Activated CD8-positive, alpha-beta T cell treated with anti-CD3 and anti-CD28 coated beads for 36 hours (primary cell): Measurements from ENCODE around the gene DEPDC5. TPM values are rescaled to one million over a fixed set of nuclear protein-coding genes. Genes with fewer than 3 reads are reported as not detected.

Source experiments
- ATAC-seq: fragments of 200-7000 bp; cut with Tn5 transposase; one replicate; pipeline ENCODE4 v1.10.0; 2021; ENCODE audit warnings: mild to moderate bottlenecking, moderate library complexity
- CTCF ChIA-PET: fragments of 350-600 bp; sonication (Branson Sonifier 250); formaldehyde crosslinking; loops from one replicate; lab custom pipeline; 2021; ENCODE audit warnings: antibody characterized with exemption; lab: Charles Lee
- POLR2A ChIA-PET: fragments of 350-600 bp; sonication (Branson Sonifier 250); formaldehyde crosslinking; loops from one replicate; lab custom pipeline; 2021; ENCODE audit warnings: antibody characterized with exemption; lab: Charles Lee
- DNase-seq: peaks from one replicate; pipeline ENCODE4 v3.0.0-alpha.2; 2020
- H3K27ac Mint-ChIP-seq: one replicate; pipeline ENCODE4 v1.8.0; 2021; ENCODE audit warnings: mild to moderate bottlenecking, mixed read lengths
- H3K27me3 Mint-ChIP-seq: one replicate; pipeline ENCODE4 v1.8.0; 2021; ENCODE audit warnings: mixed read lengths
- H3K36me3 Mint-ChIP-seq: one replicate; pipeline ENCODE4 v1.8.0; 2021; ENCODE audit warnings: low read depth, mixed read lengths
- H3K4me1 Mint-ChIP-seq: one replicate; pipeline ENCODE4 v1.8.0; 2021; ENCODE audit warnings: low read depth, mixed read lengths
- H3K4me3 Mint-ChIP-seq: one replicate; pipeline ENCODE4 v1.8.0; 2021; ENCODE audit warnings: mild to moderate bottlenecking, moderate library complexity, mixed read lengths
- H3K9me3 Mint-ChIP-seq: one replicate; pipeline ENCODE4 v1.8.0; 2021; ENCODE audit warnings: mixed read lengths
- intact Hi-C: fragments of 100-400 bp; cut with micrococcal nuclease; formaldehyde crosslinking; loops from one replicate; pipeline ENCODE4 v1.10.0; 2022
- total RNA-seq, 2 experiments: library from RNA; stranded (reverse); gene quantifications; one replicate each; pipeline ENCODE4 v1.2.3, GENCODE V29; 2021
- TF ChIP-seq, protein P1 (sequence below): fragments of 200-600 bp; IDR thresholded peaks from one replicate; pipeline ENCODE4 v1.8.0; 2022; ENCODE audit warnings: antibody characterized with exemption, mild to moderate bottlenecking

DEPDC5 gene
- total RNA-seq, 2 experiments from 2014 or later: 31.6 to 36.4 TPM

DNA sequence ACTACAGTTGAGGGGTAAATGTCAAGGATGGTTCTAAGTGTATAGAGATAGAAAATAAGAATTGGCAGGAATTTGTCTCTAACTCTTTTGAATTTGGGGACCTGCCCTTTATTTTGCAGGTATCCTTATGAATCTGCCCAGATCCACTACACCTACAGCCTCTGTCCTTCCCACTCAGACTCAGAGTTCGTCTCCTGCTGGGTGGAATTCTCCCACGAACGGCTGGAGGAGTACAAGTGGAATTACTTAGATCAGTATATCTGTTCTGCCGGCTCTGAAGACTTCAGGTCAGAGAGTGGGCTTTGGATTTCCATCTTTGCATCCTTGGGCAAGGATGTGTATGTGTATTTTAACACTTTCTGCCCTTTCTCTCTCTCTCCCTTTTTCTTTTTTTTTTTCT lies 89.7 kb downstream of the DEPDC5 start:
- H3K4me1 Mint-ChIP-seq: peaks cover 13% of the 10 kb centered on the region
- peaks cover 41% of the 10 kb centered on the region for H3K36me3 Mint-ChIP-seq
- ChIA-PET CTCF (no interaction called here), POLR2A (no interaction called here)
- TF ChIP-seq, protein P1, sequence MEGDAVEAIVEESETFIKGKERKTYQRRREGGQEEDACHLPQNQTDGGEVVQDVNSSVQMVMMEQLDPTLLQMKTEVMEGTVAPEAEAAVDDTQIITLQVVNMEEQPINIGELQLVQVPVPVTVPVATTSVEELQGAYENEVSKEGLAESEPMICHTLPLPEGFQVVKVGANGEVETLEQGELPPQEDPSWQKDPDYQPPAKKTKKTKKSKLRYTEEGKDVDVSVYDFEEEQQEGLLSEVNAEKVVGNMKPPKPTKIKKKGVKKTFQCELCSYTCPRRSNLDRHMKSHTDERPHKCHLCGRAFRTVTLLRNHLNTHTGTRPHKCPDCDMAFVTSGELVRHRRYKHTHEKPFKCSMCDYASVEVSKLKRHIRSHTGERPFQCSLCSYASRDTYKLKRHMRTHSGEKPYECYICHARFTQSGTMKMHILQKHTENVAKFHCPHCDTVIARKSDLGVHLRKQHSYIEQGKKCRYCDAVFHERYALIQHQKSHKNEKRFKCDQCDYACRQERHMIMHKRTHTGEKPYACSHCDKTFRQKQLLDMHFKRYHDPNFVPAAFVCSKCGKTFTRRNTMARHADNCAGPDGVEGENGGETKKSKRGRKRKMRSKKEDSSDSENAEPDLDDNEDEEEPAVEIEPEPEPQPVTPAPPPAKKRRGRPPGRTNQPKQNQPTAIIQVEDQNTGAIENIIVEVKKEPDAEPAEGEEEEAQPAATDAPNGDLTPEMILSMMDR: no peak
- no peak for ATAC-seq
- intact Hi-C loops: no loop called here
- no peaks in the 10 kb centered on the region for H3K27me3 Mint-ChIP-seq
- no peak for DNase-seq
- no peaks in the 10 kb centered on the region for H3K9me3 Mint-ChIP-seq
- no peak overlapping the region for H3K4me3 Mint-ChIP-seq
- H3K27ac Mint-ChIP-seq: no peak overlapping the region

GRCh38 chr22:31844941-31845340 lies 91.1 kb downstream of the DEPDC5 start:
- H3K9me3 Mint-ChIP-seq: no peaks in the 10 kb centered on the region
- intact Hi-C loops: no loop called here

DNA sequence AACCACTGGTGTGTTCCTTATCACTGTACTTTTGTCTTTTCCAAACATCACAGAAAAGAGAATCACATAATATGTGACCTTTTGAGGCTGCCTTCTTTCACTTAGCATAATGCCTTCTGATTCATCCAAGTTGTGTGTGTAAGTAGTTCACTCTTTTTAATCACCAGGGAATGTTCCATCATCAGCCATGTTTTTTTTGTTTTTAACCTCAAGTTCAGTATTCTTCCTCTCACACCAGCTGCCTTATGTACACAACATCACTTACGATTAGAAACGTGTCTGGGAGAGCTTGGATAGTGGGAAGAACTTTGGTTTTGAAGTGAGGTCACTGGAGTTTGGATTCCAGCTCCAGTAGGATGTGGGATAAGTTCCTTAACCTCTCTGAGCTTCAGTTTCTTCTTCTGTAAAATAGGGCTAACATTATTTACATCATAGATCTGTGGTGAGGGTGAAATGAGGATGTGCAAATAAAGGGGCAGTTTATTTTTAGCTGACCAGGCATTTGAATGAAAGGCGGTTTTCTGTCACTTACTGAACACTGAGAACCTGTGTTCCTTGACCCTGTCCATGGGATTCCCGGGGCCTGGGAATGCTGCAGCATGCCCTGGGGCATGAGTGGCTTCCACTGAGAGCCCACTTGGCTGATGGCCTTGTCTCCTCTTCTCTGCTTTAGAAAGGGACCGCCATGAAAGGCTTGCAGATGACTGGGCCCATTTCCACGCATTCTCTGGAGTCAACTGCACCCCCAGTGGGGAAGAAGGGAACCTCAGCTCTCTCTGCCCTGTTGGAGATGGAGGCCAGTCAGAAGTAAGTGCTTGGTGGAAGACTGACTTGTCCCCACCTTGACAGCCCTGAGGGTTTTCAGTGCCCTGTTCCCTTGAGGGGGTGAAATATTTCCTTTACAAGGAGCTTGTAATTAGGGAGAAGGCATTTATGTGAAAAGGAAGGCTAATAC lies 92.6 kb downstream of the DEPDC5 start:
- ChIA-PET CTCF (interaction anchor here (0.7 to 1.3 kb wide), 9 partner anchors 8 to 184 kb away, joined by 3 to 4 read pairs (median 3); no protein-coding TSS in a partner anchor), POLR2A (no interaction called here)
- H3K4me3 Mint-ChIP-seq: no peak overlapping the region
- ATAC-seq (peak; percentile 51), DNase-seq (peak; percentile 24)
- TF ChIP-seq, protein P1: no peak
- no peaks in the 10 kb centered on the region for H3K9me3 Mint-ChIP-seq
- peaks cover 48% of the 10 kb centered on the region for H3K36me3 Mint-ChIP-seq
- no peak overlapping the region for H3K27ac Mint-ChIP-seq
- intact Hi-C loops: no loop called here
- no peaks in the 10 kb centered on the region for H3K27me3 Mint-ChIP-seq
- H3K4me1 Mint-ChIP-seq: peaks cover 8% of the 10 kb centered on the region

More at GRCh38 chr22:31844941-31845340, 91.1 kb downstream of the DEPDC5 start:
- Mint-ChIP-seq H3K4me3 (no peak overlapping the region), H3K27ac (no peak overlapping the region), H3K27me3 (no peaks in the 10 kb centered on the region), H3K36me3 (peaks cover 47% of the 10 kb centered on the region), H3K4me1 (peaks cover 13% of the 10 kb centered on the region)
- ChIA-PET CTCF (no interaction called here), POLR2A (no interaction called here)
- no peak for DNase-seq
- TF ChIP-seq, protein P1: no peak
- ATAC-seq: no peak

DNA sequence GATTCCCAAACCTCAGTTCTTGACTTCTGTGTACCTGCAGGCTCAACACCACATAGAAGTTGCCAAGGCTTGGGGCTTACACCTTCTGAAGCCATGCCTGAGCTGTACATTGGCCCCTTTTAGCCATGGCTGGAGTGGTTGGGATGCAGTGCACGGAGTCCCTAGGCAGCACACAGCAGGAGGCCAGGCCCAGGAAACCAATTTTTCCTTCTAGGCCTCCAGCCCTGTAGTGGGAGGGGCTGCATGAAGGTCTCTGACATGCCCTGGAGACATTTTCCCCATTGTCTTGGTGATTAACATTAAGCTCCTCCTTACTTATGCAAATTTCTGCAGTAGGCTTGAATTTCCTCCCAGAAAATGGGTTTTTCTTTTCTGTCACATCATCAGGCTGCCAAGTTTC lies 94.6 kb downstream of the DEPDC5 start:
- Mint-ChIP-seq H3K27ac (no peak overlapping the region), H3K36me3 (peaks cover 37% of the 10 kb centered on the region), H3K4me1 (peaks cover 4% of the 10 kb centered on the region), H3K9me3 (no peaks in the 10 kb centered on the region), H3K4me3 (no peak overlapping the region), H3K27me3 (no peaks in the 10 kb centered on the region)
- no peak for DNase-seq
- POLR2A ChIA-PET: no interaction called here
- intact Hi-C loops: no loop called here
- ATAC-seq: no peak
- TF ChIP-seq, protein P1: no peak
- CTCF ChIA-PET: interaction anchor here (1.4 kb wide), 1 partner anchor 17 kb away, joined by 4 read pairs; no protein-coding TSS in a partner anchor

DNA sequence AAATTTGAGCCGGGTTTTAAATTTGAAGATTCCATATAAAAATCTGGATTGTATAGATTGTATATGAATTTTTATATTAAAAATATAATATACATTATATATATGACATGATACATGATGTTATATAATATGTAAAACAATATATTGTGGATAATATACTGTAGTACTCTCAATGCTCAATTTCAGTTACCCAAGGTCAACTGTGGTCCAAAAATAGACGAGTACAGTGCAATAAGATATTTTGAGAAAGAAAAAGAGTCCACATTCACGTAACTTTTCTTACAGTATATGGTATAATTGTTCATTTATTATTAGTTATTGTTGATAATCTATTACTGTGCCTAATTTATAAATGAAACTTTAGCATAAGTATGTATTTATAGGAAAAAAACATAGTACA lies 96.3 kb downstream of the DEPDC5 start:
- no peaks in the 10 kb centered on the region for H3K27me3 Mint-ChIP-seq
- H3K36me3 Mint-ChIP-seq: peaks cover 34% of the 10 kb centered on the region
- no peak for DNase-seq
- ChIA-PET POLR2A (no interaction called here), CTCF (no interaction called here)
- H3K27ac Mint-ChIP-seq: no peak overlapping the region
- ATAC-seq: no peak
- TF ChIP-seq, protein P1: no peak
- intact Hi-C loops: no loop called here
- no peaks in the 10 kb centered on the region for H3K9me3 Mint-ChIP-seq
- peaks cover 4% of the 10 kb centered on the region for H3K4me1 Mint-ChIP-seq
- H3K4me3 Mint-ChIP-seq: no peak overlapping the region
